Calu3 (cell line): ENCODE data around the gene UQCR11. TPM values are rescaled to one million over a fixed set of nuclear protein-coding genes. Genes with fewer than 3 reads are reported as not detected.

Experiments
- BruUV-seq: library from RNA; stranded (reverse); fragments of 400-500 nt; replicated peaks from 2 replicates; lab custom pipeline; 2021; lab: Mats Ljungman, UMichigan
- CTCF ChIA-PET: fragments of 300-600 bp; sonication (Branson Sonifier 250); formaldehyde crosslinking; loops from one replicate; lab custom pipeline; 2022; ENCODE audit warnings: antibody characterized with exemption; lab: Charles Lee
- DNase-seq: peaks from one replicate; pipeline ENCODE4 v3.0.0; 2022
- H3K27ac Mint-ChIP-seq: one replicate; pipeline ENCODE4 v1.8.0; 2022; ENCODE audit warnings: mixed read lengths; ENCODE audit not compliant: unreplicated experiment
- H3K27me3 Mint-ChIP-seq: one replicate; pipeline ENCODE4 v1.8.0; 2022; ENCODE audit warnings: mixed read lengths; ENCODE audit not compliant: unreplicated experiment
- H3K36me3 Mint-ChIP-seq: one replicate; pipeline ENCODE4 v1.8.0; 2022; ENCODE audit warnings: mild to moderate bottlenecking, moderate library complexity, mixed read lengths; ENCODE audit not compliant: insufficient read depth, unreplicated experiment
- H3K4me1 Mint-ChIP-seq: one replicate; pipeline ENCODE4 v1.8.0; 2022; ENCODE audit warnings: mild to moderate bottlenecking, low read depth, mixed read lengths; ENCODE audit not compliant: unreplicated experiment
- H3K4me3 Mint-ChIP-seq: one replicate; pipeline ENCODE4 v1.8.0; 2022; ENCODE audit warnings: mild to moderate bottlenecking, low read depth, moderate library complexity, mixed read lengths; ENCODE audit not compliant: unreplicated experiment
- H3K9me3 Mint-ChIP-seq: one replicate; pipeline ENCODE4 v1.8.0; 2022; ENCODE audit warnings: low read depth, mixed read lengths; ENCODE audit not compliant: unreplicated experiment
- intact Hi-C: fragments of 100-400 bp; cut with micrococcal nuclease; formaldehyde crosslinking; loops from one replicate; pipeline ENCODE4 v1.10.0; 2022; ENCODE audit not compliant: unreplicated experiment
- total RNA-seq: library from RNA; stranded (reverse); gene quantifications from 2 replicates; pipeline ENCODE4 v1.2.3, GENCODE V29; 2022
- TF ChIP-seq, protein P1 (sequence below): fragments of 200-600 bp; IDR thresholded peaks from one replicate; pipeline ENCODE4 v1.8.0; 2022; ENCODE audit warnings: antibody characterized with exemption; ENCODE audit not compliant: unreplicated experiment

UQCR11 gene
- total RNA-seq, 1 experiment from 2014 or later, result 148 TPM

DNA sequence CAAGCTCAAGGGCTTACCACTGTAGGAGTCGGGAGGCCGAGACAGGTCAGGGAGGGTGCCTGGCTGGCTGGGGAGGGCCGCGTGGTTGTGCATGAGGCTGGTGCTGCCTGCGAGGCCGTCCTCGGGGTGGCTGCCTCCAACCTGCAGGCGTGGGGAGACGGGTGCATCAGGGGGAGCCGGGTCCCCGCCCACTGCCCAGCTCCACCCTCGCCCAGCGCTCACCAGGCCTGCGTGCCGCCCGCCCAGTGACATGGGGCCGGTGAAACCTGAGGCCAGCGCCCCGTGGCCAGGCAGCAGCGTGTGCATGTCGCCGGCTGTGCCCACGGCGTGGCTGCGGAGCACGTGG lies 13.8 kb upstream of the UQCR11 start:
- Mint-ChIP-seq H3K36me3 (peaks cover 44% of the 10 kb centered on the region), H3K4me1 (peaks cover 6% of the 10 kb centered on the region), H3K27ac (no peak overlapping the region), H3K27me3 (no peaks in the 10 kb centered on the region), H3K9me3 (no peaks in the 10 kb centered on the region), H3K4me3 (no peak overlapping the region)
- no peak for DNase-seq
- intact Hi-C loops, result no loop called here
- TF ChIP-seq, protein P1, sequence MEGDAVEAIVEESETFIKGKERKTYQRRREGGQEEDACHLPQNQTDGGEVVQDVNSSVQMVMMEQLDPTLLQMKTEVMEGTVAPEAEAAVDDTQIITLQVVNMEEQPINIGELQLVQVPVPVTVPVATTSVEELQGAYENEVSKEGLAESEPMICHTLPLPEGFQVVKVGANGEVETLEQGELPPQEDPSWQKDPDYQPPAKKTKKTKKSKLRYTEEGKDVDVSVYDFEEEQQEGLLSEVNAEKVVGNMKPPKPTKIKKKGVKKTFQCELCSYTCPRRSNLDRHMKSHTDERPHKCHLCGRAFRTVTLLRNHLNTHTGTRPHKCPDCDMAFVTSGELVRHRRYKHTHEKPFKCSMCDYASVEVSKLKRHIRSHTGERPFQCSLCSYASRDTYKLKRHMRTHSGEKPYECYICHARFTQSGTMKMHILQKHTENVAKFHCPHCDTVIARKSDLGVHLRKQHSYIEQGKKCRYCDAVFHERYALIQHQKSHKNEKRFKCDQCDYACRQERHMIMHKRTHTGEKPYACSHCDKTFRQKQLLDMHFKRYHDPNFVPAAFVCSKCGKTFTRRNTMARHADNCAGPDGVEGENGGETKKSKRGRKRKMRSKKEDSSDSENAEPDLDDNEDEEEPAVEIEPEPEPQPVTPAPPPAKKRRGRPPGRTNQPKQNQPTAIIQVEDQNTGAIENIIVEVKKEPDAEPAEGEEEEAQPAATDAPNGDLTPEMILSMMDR, result no peak
- CTCF ChIA-PET, result no interaction called here
- no TSS peak for BruUV-seq

DNA sequence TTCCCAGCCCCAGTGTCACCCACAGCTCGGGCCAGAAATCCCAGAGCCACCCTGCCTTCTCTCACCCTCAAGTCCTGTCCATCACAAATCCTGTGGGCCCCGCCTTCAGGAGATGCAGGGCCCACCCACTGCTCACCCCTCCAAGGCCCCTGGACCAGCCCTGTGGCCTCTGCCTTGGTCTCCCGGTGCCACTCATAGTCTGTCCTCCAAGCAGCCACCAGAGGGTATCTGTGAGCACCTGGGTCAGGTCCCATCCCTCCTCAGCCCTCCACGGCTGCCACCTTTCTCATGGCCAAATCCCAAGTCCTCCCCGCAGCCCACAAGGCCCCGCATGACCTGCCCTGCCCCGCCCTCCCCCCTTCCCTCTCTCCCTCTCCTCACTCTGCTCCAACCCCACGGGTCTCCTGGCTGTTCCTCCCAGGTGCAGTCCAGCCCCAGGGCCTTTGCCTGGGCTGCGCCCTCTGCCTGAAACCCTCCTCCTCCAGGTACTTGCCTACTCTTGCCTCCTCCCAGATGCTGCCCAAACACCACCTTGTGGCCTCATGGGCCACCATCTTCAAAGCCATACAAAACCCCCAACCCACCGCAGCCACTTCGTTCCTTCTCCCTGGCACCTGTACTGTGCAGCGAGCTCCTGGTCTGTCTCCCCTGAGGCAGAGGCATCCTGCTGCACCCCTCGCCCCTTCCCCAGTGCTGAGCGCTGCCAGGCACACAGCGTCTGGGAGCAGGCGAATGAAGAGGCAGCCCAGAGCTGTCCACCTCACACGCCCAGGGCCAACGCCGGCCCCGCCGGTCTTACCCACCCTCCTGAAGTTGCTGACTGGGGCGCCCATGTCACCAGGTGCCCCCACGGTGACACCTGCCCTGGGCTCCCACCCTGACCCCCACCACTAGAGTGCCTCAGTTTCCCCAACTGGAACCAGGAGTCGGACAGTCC lies 13.2 kb upstream of the UQCR11 start:
- H3K4me1 Mint-ChIP-seq, result peaks cover 6% of the 10 kb centered on the region
- peaks cover 40% of the 10 kb centered on the region for H3K36me3 Mint-ChIP-seq
- H3K27me3 Mint-ChIP-seq, result no peaks in the 10 kb centered on the region
- DNase-seq, result peak; percentile 58
- peak overlapping the region; percentile 47 for H3K27ac Mint-ChIP-seq
- no TSS peak for BruUV-seq
- CTCF ChIA-PET, result no interaction called here
- TF ChIP-seq, protein P1, result peak; percentile 32
- intact Hi-C loops, result no loop called here
- H3K9me3 Mint-ChIP-seq, result no peaks in the 10 kb centered on the region
- H3K4me3 Mint-ChIP-seq, result peak overlapping the region; percentile 31

DNA sequence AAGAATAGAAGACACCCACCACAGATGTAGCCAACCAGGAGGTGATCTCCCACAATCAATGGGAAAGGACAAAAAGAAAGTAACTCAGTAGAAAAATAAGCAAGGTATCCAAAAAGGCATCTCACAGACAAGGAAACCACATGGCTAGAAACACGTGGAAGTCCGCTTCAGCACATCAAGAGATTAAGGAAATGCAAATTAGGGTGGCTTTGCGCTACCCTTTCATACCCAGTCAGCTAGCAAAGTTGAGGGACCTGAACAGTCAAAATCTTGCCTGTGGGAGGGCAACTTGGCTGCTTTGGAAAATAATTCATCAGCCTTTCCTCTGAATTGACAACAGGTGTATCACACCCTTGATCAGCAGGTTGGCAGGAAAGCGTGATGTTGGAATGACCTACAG lies 11.6 kb upstream of the UQCR11 start:
- DNase-seq, result no peak
- intact Hi-C loops, result no loop called here
- no peak overlapping the region for H3K4me3 Mint-ChIP-seq
- H3K27me3 Mint-ChIP-seq, result no peaks in the 10 kb centered on the region
- peaks cover 6% of the 10 kb centered on the region for H3K4me1 Mint-ChIP-seq
- no peak overlapping the region for H3K27ac Mint-ChIP-seq
- peaks cover 37% of the 10 kb centered on the region for H3K36me3 Mint-ChIP-seq
- CTCF ChIA-PET, result no interaction called here
- TF ChIP-seq, protein P1, result no peak
- no TSS peak for BruUV-seq
- H3K9me3 Mint-ChIP-seq, result no peaks in the 10 kb centered on the region

DNA sequence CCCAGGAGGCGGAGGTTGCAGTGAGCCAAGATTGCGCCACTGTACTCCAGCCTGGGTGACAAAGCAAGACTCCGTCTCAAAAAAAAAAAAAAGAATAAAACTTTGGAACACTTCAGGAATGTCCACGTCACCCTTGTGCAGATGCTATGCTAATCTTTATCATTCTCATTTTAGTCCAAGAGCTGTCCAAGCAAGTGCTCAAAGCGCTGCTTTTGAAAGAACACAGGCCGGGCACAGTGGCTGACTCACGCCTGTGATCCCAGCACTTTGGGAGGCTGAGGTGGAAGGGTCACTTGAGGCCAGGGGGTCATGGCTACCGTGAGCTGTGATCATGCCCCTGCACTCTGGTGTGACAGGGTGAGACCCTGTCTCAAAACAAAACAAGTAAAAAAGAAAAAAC lies 11.1 kb upstream of the UQCR11 start:
- H3K27ac Mint-ChIP-seq, result no peak overlapping the region
- DNase-seq, result no peak
- no TSS peak for BruUV-seq
- TF ChIP-seq, protein P1, result no peak
- CTCF ChIA-PET, result no interaction called here
- peaks cover 6% of the 10 kb centered on the region for H3K4me1 Mint-ChIP-seq
- intact Hi-C loops, result no loop called here
- no peak overlapping the region for H3K4me3 Mint-ChIP-seq
- H3K9me3 Mint-ChIP-seq, result no peaks in the 10 kb centered on the region
- peaks cover 38% of the 10 kb centered on the region for H3K36me3 Mint-ChIP-seq
- H3K27me3 Mint-ChIP-seq, result no peaks in the 10 kb centered on the region
